ENCODE measurements around the gene RNASEH2A. TPM values are rescaled to one million over a fixed set of nuclear protein-coding genes. Genes with fewer than 3 reads are reported as not detected.

RNASEH2A gene
- total RNA-seq, 1 experiment from 2014 or later = 41.6 TPM

GRCh38 chr19:12833738-12834565, 27.6 kb downstream of the RNASEH2A start:
- intact Hi-C loops (cut with micrococcal nuclease; ENCODE audit: unreplicated experiment) = no loop called here
- H3K4me3 Mint-ChIP-seq (ENCODE audit: low read depth, unreplicated experiment) = peak overlapping the region; percentile 55
- peak; percentile 17 for DNase-seq
- BruUV-seq (replicated peaks) = no TSS peak
- H3K9me3 Mint-ChIP-seq (ENCODE audit: low read depth, unreplicated experiment) = no peaks in the 10 kb centered on the region
- H3K4me1 Mint-ChIP-seq (ENCODE audit: low read depth, unreplicated experiment) = peaks cover 8% of the 10 kb centered on the region
- H3K27me3 Mint-ChIP-seq (ENCODE audit: unreplicated experiment) = peaks cover 75% of the 10 kb centered on the region
- CTCF ChIA-PET = no interaction called here
- H3K27ac Mint-ChIP-seq (ENCODE audit: unreplicated experiment) = no peak overlapping the region
- no peak for TF ChIP-seq CTCF (IDR thresholded peaks at IDR 0.05; ENCODE audit: unreplicated experiment)
- peaks cover 16% of the 10 kb centered on the region for H3K36me3 Mint-ChIP-seq (ENCODE audit: insufficient read depth, unreplicated experiment)

- Mint-ChIP-seq H3K4me3 (ENCODE audit: low read depth, unreplicated experiment) (peak within 1 kb of the TSS; percentile 55), H3K9me3 (ENCODE audit: low read depth, unreplicated experiment) (no peaks in the 10 kb centered on the region), H3K36me3 (ENCODE audit: insufficient read depth, unreplicated experiment) (peaks cover 16% of the 10 kb centered on the region), H3K27me3 (ENCODE audit: unreplicated experiment) (peaks cover 75% of the 10 kb centered on the region), H3K27ac (ENCODE audit: unreplicated experiment) (no peak within 1 kb of the TSS), H3K4me1 (ENCODE audit: low read depth, unreplicated experiment) (peaks cover 8% of the 10 kb centered on the region)
- CTCF ChIA-PET = no interaction called here
- no peak for TF ChIP-seq CTCF (IDR thresholded peaks at IDR 0.05; ENCODE audit: unreplicated experiment)
- intact Hi-C loops (cut with micrococcal nuclease; ENCODE audit: unreplicated experiment) = no loop called here
- DNase-seq = no peak
- BruUV-seq (replicated peaks) = no TSS peak
Observed at GRCh38 chr19:12834566-12834943, 28.2 kb downstream of the RNASEH2A start, which contains the start of gene RTBDN. RTBDN (minus strand) TSS chr19:12834579; CDS start chr19:12829979, 4,600 bp downstream.

GRCh38 chr19:12834976-12835757, 28.8 kb downstream of the RNASEH2A start:
- H3K27ac Mint-ChIP-seq (ENCODE audit: unreplicated experiment) = no peak overlapping the region
- no TSS peak for BruUV-seq (replicated peaks)
- peak overlapping the region; percentile 55 for H3K4me3 Mint-ChIP-seq (ENCODE audit: low read depth, unreplicated experiment)
- no peak for TF ChIP-seq CTCF (IDR thresholded peaks at IDR 0.05; ENCODE audit: unreplicated experiment)
- H3K9me3 Mint-ChIP-seq (ENCODE audit: low read depth, unreplicated experiment) = no peaks in the 10 kb centered on the region
- DNase-seq = peak; percentile 21
- CTCF ChIA-PET = no interaction called here
- peaks cover 70% of the 10 kb centered on the region for H3K27me3 Mint-ChIP-seq (ENCODE audit: unreplicated experiment)
- H3K36me3 Mint-ChIP-seq (ENCODE audit: insufficient read depth, unreplicated experiment) = peaks cover 16% of the 10 kb centered on the region
- intact Hi-C loops (cut with micrococcal nuclease; ENCODE audit: unreplicated experiment) = no loop called here
- H3K4me1 Mint-ChIP-seq (ENCODE audit: low read depth, unreplicated experiment) = peaks cover 8% of the 10 kb centered on the region

- Mint-ChIP-seq H3K4me1 (ENCODE audit: low read depth, unreplicated experiment) (peaks cover 8% of the 10 kb centered on the region), H3K9me3 (ENCODE audit: low read depth, unreplicated experiment) (no peaks in the 10 kb centered on the region), H3K36me3 (ENCODE audit: insufficient read depth, unreplicated experiment) (peaks cover 16% of the 10 kb centered on the region), H3K27ac (ENCODE audit: unreplicated experiment) (no peak overlapping the region), H3K4me3 (ENCODE audit: low read depth, unreplicated experiment) (no peak overlapping the region), H3K27me3 (ENCODE audit: unreplicated experiment) (peaks cover 61% of the 10 kb centered on the region)
- intact Hi-C loops (cut with micrococcal nuclease; ENCODE audit: unreplicated experiment) = no loop called here
- no peak for TF ChIP-seq CTCF (IDR thresholded peaks at IDR 0.05; ENCODE audit: unreplicated experiment)
- no peak for DNase-seq
- CTCF ChIA-PET = no interaction called here
- no TSS peak for BruUV-seq (replicated peaks)
Observed at GRCh38 chr19:12836529-12836863, 30.1 kb downstream of the RNASEH2A start.
